Breast epithelium (tissue), 3 donors: ENCODE results near the gene MT4.

Source experiments
- CTCF ChIP-seq, 3 donors: fragments of 450-650 bp; IDR thresholded peaks; one replicate each; pipeline ENCODE4 v1.5.1; 2016 to 2017; ENCODE audit warnings: antibody characterized with exemption in 3 of 3, mild to moderate bottlenecking in 3 of 3, moderate library complexity in 3 of 3
- POLR2A ChIP-seq: fragments of 450-650 bp; IDR thresholded peaks from one replicate; pipeline ENCODE4 v1.6.1; 2016; ENCODE audit warnings: antibody characterized with exemption, mild to moderate bottlenecking, moderate library complexity
- POLR2AphosphoS5 ChIP-seq, 3 donors: sonication (generic); formaldehyde crosslinking; IDR thresholded peaks; one replicate each; pipeline ENCODE4 v1.6.1; 2017; ENCODE audit warnings: antibody characterized with exemption in 3 of 3

GRCh38 chr16:56538331-56538730 is 26.5 kb upstream of the MT4 start:
- TF ChIP-seq CTCF (IDR thresholded peaks at IDR 0.05) (no peak), POLR2A (no peak), POLR2AphosphoS5 (IDR thresholded peaks at IDR 0.05) (no peak)
